ENCODE data around the gene ARSH. TPM values are rescaled to one million over a fixed set of nuclear protein-coding genes. Genes with fewer than 3 reads are reported as not detected.

The ARSH gene, protein sequence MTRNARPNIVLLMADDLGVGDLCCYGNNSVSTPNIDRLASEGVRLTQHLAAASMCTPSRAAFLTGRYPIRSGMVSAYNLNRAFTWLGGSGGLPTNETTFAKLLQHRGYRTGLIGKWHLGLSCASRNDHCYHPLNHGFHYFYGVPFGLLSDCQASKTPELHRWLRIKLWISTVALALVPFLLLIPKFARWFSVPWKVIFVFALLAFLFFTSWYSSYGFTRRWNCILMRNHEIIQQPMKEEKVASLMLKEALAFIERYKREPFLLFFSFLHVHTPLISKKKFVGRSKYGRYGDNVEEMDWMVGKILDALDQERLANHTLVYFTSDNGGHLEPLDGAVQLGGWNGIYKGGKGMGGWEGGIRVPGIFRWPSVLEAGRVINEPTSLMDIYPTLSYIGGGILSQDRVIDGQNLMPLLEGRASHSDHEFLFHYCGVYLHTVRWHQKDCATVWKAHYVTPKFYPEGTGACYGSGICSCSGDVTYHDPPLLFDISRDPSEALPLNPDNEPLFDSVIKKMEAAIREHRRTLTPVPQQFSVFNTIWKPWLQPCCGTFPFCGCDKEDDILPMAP
- not detected in 2 replicates for total RNA-seq (2011; cell fraction: chromatin; rRNA removed; ENCODE audit: low replicate concordance)
- not detected in 2 replicates for total RNA-seq (2011; cell fraction: nucleolus; rRNA removed)
- not detected in 2 replicates for total RNA-seq (2011; cell fraction: nucleoplasm; rRNA removed)
- not detected in 2 replicates for total RNA-seq (2014; rRNA removed)
- total RNA-seq (2014; rRNA removed; fragmentation: Illumina TruSeq; extraction: Trizol), result not detected in 2 replicates
- not detected in 2 replicates for total RNA-seq (2015; rRNA removed; fragmentation: Illumina TruSeq; extraction: Trizol)
- total RNA-seq (2021), result not detected in 2 replicates
- not detected in 2 replicates for polyA plus RNA-seq (2011; rRNA removed)
- polyA plus RNA-seq (2011; cell fraction: cytosol; rRNA removed), result not detected in 2 replicates
- polyA plus RNA-seq (2011; cell fraction: nucleus; rRNA removed), result not detected in 2 replicates
- polyA plus RNA-seq (2012), result not detected in 2 replicates
- not detected in 2 replicates for polyA plus RNA-seq (2014; fragmentation: Illumina TruSeq; extraction: Trizol)
- polyA plus RNA-seq (2014; fragmentation: Nextera tagmentation; extraction: Ambion mirVana), result not detected
- not detected in 2 replicates for polyA plus RNA-seq (2014; rRNA removed)
- not detected in 2 replicates for polyA minus RNA-seq (2011; rRNA and poly(A)+ RNA removed)
- polyA minus RNA-seq (2011; cell fraction: cytosol; rRNA and poly(A)+ RNA removed), result not detected in 2 replicates
- not detected in 2 replicates for polyA minus RNA-seq (2011; cell fraction: nucleus; rRNA and poly(A)+ RNA removed)
- Bru-seq, nascent RNA, result not detected
- not detected for BruChase-seq, experiment 1, labeled RNA remaining after a 2-hour chase
- BruChase-seq, experiment 2, labeled RNA remaining after a 6-hour chase, result percentile 4 among the genes with signal in this experiment
- long read RNA-seq, experiment 1, result 0 reads
- long read RNA-seq, experiment 2, result 0 reads
- long read RNA-seq, experiment 3, result 0 reads

GRCh38 chrX:3006495-3006894 lies at the start of gene ARSH:
Gene ARSH (plus strand): TSS chrX:3006546. CDS start chrX:3006613, 67 bp downstream.
- Histone ChIP-seq H3K27me3 (ENCODE audit: control insufficient read depth in 2 of 2, insufficient read depth in 2 of 2, low read length in 2 of 2) (no peaks in the 10 kb centered on the region), H3K9ac (ENCODE audit: insufficient read depth in 1 of 2, low read depth in 2 of 2, low read length in 2 of 2) (no peak within 1 kb of the TSS), H4K20me1 (replicated peaks; ENCODE audit: control insufficient read depth, insufficient read depth, low read length) (no peaks in the 10 kb centered on the region), H3K27ac (ENCODE audit: extremely low read depth, low read depth, low read length) (no peak within 1 kb of the TSS), H3K79me2 (ENCODE audit: control insufficient read depth, insufficient read depth, low read length) (no peaks in the 10 kb centered on the region), H3K4me2 (ENCODE audit: insufficient read depth, low read length) (no peak within 1 kb of the TSS), H3K9me3 (replicated peaks; ENCODE audit: control insufficient read depth, insufficient read depth, low read depth, low read length) (peaks cover 3% of the 10 kb centered on the region), H3K4me3 (no peak within 1 kb of the TSS), H3K9me1 (ENCODE audit: control insufficient read depth, insufficient read depth, low read length) (no peaks in the 10 kb centered on the region), H3K36me3 (ENCODE audit: control insufficient read depth, insufficient read depth, low read length) (no peaks in the 10 kb centered on the region), H3K4me1 (replicated peaks in 1 of 2; ENCODE audit: control insufficient read depth in 2 of 2, insufficient read depth in 2 of 2, low read length in 2 of 2) (no peaks in the 10 kb centered on the region), H2AFZ (ENCODE audit: low read depth, low read length) (no peak within 1 kb of the TSS)
- FAIRE-seq (no peak), ATAC-seq (no peak), DNase-seq (ENCODE audit: extremely low read depth in 1 of 4, low spot score in 3 of 4) (no peak)
- intact Hi-C loops (cut with micrococcal nuclease), result no loop called here
- CTCF ChIA-PET (ENCODE audit: low intra/inter-chr PET ratio), result no interaction called here
- BruUV-seq (replicated peaks), result no TSS peak
- WGBS (ENCODE audit: insufficient coverage, low coverage, missing lambda C conversion rate), result 4% methylated on average over 5 of the region's 6 CpGs
- in situ Hi-C loops (cut with MboI), result no loop called here
- peak; percentile 47; the same call in 1 of the 2 replicates for TF ChIP-seq SOX6 (IDR thresholded peaks at IDR 0.05)
- TF ChIP-seq EZH2 (IDR thresholded peaks at IDR 0.05; ENCODE audit: borderline replicate concordance, low read depth, low read length), result no peak
- POLR2A ChIA-PET, result interaction anchor here (1.2 kb wide), 1 partner anchor 15 kb away, joined by 3 read pairs; no protein-coding TSS in a partner anchor

Data from K562 (cell line).